Activated CD8-positive, alpha-beta T cell treated with anti-CD3 and anti-CD28 coated beads for 36 hours (primary cell): Measurements from ENCODE around the gene MEF2D. TPM values are rescaled to one million over a fixed set of nuclear protein-coding genes. Genes with fewer than 3 reads are reported as not detected.
A peak's percentile ranks its signal among the peaks of the same experiment; 100 is the strongest.

ENCODE experiments used
- ATAC-seq: fragments of 200-7000 bp; cut with Tn5 transposase; one replicate; pipeline ENCODE4 v1.10.0; 2021; ENCODE audit warnings: mild to moderate bottlenecking, moderate library complexity
- CTCF ChIA-PET: fragments of 350-600 bp; sonication (Branson Sonifier 250); formaldehyde crosslinking; loops from one replicate; lab custom pipeline; 2021; ENCODE audit warnings: antibody characterized with exemption; lab: Charles Lee
- POLR2A ChIA-PET: fragments of 350-600 bp; sonication (Branson Sonifier 250); formaldehyde crosslinking; loops from one replicate; lab custom pipeline; 2021; ENCODE audit warnings: antibody characterized with exemption; lab: Charles Lee
- DNase-seq: peaks from one replicate; pipeline ENCODE4 v3.0.0-alpha.2; 2020
- H3K27ac Mint-ChIP-seq: one replicate; pipeline ENCODE4 v1.8.0; 2021; ENCODE audit warnings: mild to moderate bottlenecking, mixed read lengths
- H3K27me3 Mint-ChIP-seq: one replicate; pipeline ENCODE4 v1.8.0; 2021; ENCODE audit warnings: mixed read lengths
- H3K36me3 Mint-ChIP-seq: one replicate; pipeline ENCODE4 v1.8.0; 2021; ENCODE audit warnings: low read depth, mixed read lengths
- H3K4me1 Mint-ChIP-seq: one replicate; pipeline ENCODE4 v1.8.0; 2021; ENCODE audit warnings: low read depth, mixed read lengths
- H3K4me3 Mint-ChIP-seq: one replicate; pipeline ENCODE4 v1.8.0; 2021; ENCODE audit warnings: mild to moderate bottlenecking, moderate library complexity, mixed read lengths
- H3K9me3 Mint-ChIP-seq: one replicate; pipeline ENCODE4 v1.8.0; 2021; ENCODE audit warnings: mixed read lengths
- CTCF ChIP-seq: fragments of 200-600 bp; IDR thresholded peaks from one replicate; pipeline ENCODE4 v1.8.0; 2022; ENCODE audit warnings: antibody characterized with exemption, mild to moderate bottlenecking
- intact Hi-C: fragments of 100-400 bp; cut with micrococcal nuclease; formaldehyde crosslinking; loops from one replicate; pipeline ENCODE4 v1.10.0; 2022
- total RNA-seq, 2 experiments: library from RNA; stranded (reverse); gene quantifications; one replicate each; pipeline ENCODE4 v1.2.3, GENCODE V29; 2021

The MEF2D gene
- total RNA-seq, 2 experiments from 2014 or later: 35.3 to 35.8 TPM

GRCh38 chr1:156508955-156509234 lies 8.3 kb upstream of the MEF2D start:
- ATAC-seq (no peak), DNase-seq (no peak)
- H3K4me1 Mint-ChIP-seq: peaks cover 50% of the 10 kb centered on the region
- H3K36me3 Mint-ChIP-seq: peaks cover 2% of the 10 kb centered on the region
- no peaks in the 10 kb centered on the region for H3K9me3 Mint-ChIP-seq
- TF ChIP-seq CTCF: no peak
- intact Hi-C loops: loop anchor here (10.0 kb wide), 1 partner anchor 246 kb away; the partner anchor contains the start of gene HDGF
- CTCF ChIA-PET: interaction anchor here (1.0 to 2.7 kb wide), 8 partner anchors 13 to 123 kb away, joined by 3 to 25 read pairs (median 7); no protein-coding TSS in a partner anchor
- H3K27ac Mint-ChIP-seq: peak overlapping the region; percentile 59
- POLR2A ChIA-PET: interaction anchor here (0.6 to 3.2 kb wide), 3 partner anchors 8 to 84 kb away, joined by 3 to 17 read pairs (median 9); partner anchors contain the start of gene MEF2D
- H3K27me3 Mint-ChIP-seq: no peaks in the 10 kb centered on the region
- H3K4me3 Mint-ChIP-seq: peak overlapping the region; percentile 75

- H3K9me3 Mint-ChIP-seq: no peaks in the 10 kb centered on the region
- ChIA-PET CTCF (interaction anchor here (0.6 to 2.7 kb wide), 11 partner anchors 9 to 218 kb away, joined by 3 to 25 read pairs (median 5); no protein-coding TSS in a partner anchor), POLR2A (interaction anchor here (0.6 to 3.2 kb wide), 6 partner anchors 7 to 85 kb away, joined by 3 to 17 read pairs (median 4); partner anchors contain the start of gene MEF2D)
- no peak for TF ChIP-seq CTCF
- no peaks in the 10 kb centered on the region for H3K27me3 Mint-ChIP-seq
- ATAC-seq: no peak
- H3K36me3 Mint-ChIP-seq: peaks cover 4% of the 10 kb centered on the region
- peak; percentile 57 for DNase-seq
- H3K27ac Mint-ChIP-seq: peak overlapping the region; percentile 84
- intact Hi-C loops: loop anchor here (10.0 kb wide), 1 partner anchor 246 kb away; the partner anchor contains the start of gene HDGF
- H3K4me3 Mint-ChIP-seq: peak overlapping the region; percentile 75
- H3K4me1 Mint-ChIP-seq: peaks cover 55% of the 10 kb centered on the region
Observed at GRCh38 chr1:156508205-156508954, 7.8 kb upstream of the MEF2D start.

- CTCF ChIA-PET: interaction anchor here (2.5 kb wide), 1 partner anchor 121 kb away, joined by 7 read pairs; no protein-coding TSS in a partner anchor
- Mint-ChIP-seq H3K4me1 (peaks cover 67% of the 10 kb centered on the region), H3K27ac (peak overlapping the region; percentile 95), H3K4me3 (peak overlapping the region; percentile 58), H3K9me3 (no peaks in the 10 kb centered on the region), H3K36me3 (peaks cover 4% of the 10 kb centered on the region), H3K27me3 (no peaks in the 10 kb centered on the region)
- TF ChIP-seq CTCF: no peak
- ATAC-seq: no peak
- no peak for DNase-seq
- intact Hi-C loops: loop anchor here (10.0 kb wide), 1 partner anchor 248 kb away; the partner anchor contains the start of gene HDGF
- POLR2A ChIA-PET: interaction anchor here (3.2 kb wide), 1 partner anchor 17 kb away, joined by 17 read pairs; no protein-coding TSS in a partner anchor
Observed at GRCh38 chr1:156506450-156506849, 5.9 kb upstream of the MEF2D start.

GRCh38 chr1:156505679-156506298 lies 5.2 kb upstream of the MEF2D start:
- no peak for TF ChIP-seq CTCF
- DNase-seq (no peak), ATAC-seq (no peak)
- H3K36me3 Mint-ChIP-seq: peaks cover 4% of the 10 kb centered on the region
- ChIA-PET CTCF (interaction anchor here (0.8 to 9.6 kb wide), 3 partner anchors 20 to 49 kb away, joined by 3 to 220 read pairs (median 6); no protein-coding TSS in a partner anchor), POLR2A (interaction anchor here (1.0 to 11.4 kb wide), 7 partner anchors 10 to 76 kb away, joined by 3 to 245 read pairs (median 7); no protein-coding TSS in a partner anchor)
- H3K27me3 Mint-ChIP-seq: no peaks in the 10 kb centered on the region
- peaks cover 68% of the 10 kb centered on the region for H3K4me1 Mint-ChIP-seq
- H3K9me3 Mint-ChIP-seq: no peaks in the 10 kb centered on the region
- intact Hi-C loops: loop anchor here (10.0 kb wide), 1 partner anchor 249 kb away; the partner anchor contains the start of gene HDGF
- H3K27ac Mint-ChIP-seq: peak overlapping the region; percentile 95
- H3K4me3 Mint-ChIP-seq: peak overlapping the region; percentile 58
